ENCODE measurements around the gene TMEM178B. TPM values are rescaled to one million over a fixed set of nuclear protein-coding genes. Genes with fewer than 3 reads are reported as not detected.

The TMEM178B gene
- total RNA-seq, 1 experiment from 2014 or later: not detected

GRCh38 chr7:141461924-141462323, 388.1 kb downstream of the TMEM178B start:
- ChIA-PET POLR2A (ENCODE audit: unreplicated experiment) (no interaction called here), CTCF (no interaction called here)
- Histone ChIP-seq H3F3A (ENCODE audit: insufficient read depth, low read depth) (no peaks in the 10 kb centered on the region), H3K4me1 (replicated peaks; ENCODE audit: insufficient read depth) (no peaks in the 10 kb centered on the region), H3K27me3 (ENCODE audit: insufficient read depth, low read depth) (peaks cover 87% of the 10 kb centered on the region), H3K4me3 (no peak overlapping the region), H3K27ac (no peak overlapping the region), H3K9me3 (ENCODE audit: insufficient read depth, low read depth) (no peaks in the 10 kb centered on the region), H2AFZ (no peak overlapping the region), H3K9me2 (ENCODE audit: insufficient read depth) (no peaks in the 10 kb centered on the region), H3K36me3 (ENCODE audit: low read depth) (no peaks in the 10 kb centered on the region), H3K79me2 (ENCODE audit: low read depth) (no peaks in the 10 kb centered on the region), H4K20me1 (ENCODE audit: insufficient read depth) (no peaks in the 10 kb centered on the region), H3K4me2 (no peak overlapping the region)
- no TSS peak for BruUV-seq (replicated peaks)
- intact Hi-C loops (cut with micrococcal nuclease; ENCODE audit: unreplicated experiment): no loop called here
- no peak for TF ChIP-seq CTCF (conservative IDR thresholded peaks at IDR 0.05)
- no peak for TF ChIP-seq EZH2 (IDR thresholded peaks at IDR 0.05; ENCODE audit: low read depth)
- no peak for DNase-seq

DNA sequence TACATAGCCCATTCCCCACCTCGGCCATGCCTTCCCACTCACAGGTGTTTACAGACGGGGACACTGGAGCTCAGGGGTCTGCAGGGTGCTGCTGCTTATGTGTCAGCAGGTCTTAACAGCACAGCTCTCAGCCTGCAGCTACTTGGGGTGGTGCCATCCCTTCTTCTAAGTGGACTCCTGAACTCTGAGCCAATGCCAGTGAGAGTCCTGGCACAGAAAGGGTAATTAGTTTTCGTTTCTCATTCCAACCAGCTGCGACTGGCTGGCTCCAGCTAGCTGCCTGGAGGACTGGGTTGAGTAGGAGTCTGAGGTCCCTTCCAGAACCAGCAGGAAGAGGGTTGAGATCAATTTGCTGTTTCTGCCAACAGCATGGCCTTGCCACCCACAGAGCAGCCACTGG, 389.1 kb downstream of the TMEM178B start:
- H3K9me3 ChIP-seq (ENCODE audit: insufficient read depth, low read depth): no peaks in the 10 kb centered on the region
- no peaks in the 10 kb centered on the region for H3K36me3 ChIP-seq (ENCODE audit: low read depth)
- TF ChIP-seq CTCF (conservative IDR thresholded peaks at IDR 0.05): no peak
- ChIA-PET POLR2A (ENCODE audit: unreplicated experiment) (no interaction called here), CTCF (no interaction called here)
- no peak overlapping the region for H3K4me3 ChIP-seq
- no peaks in the 10 kb centered on the region for H4K20me1 ChIP-seq (ENCODE audit: insufficient read depth)
- DNase-seq: no peak
- H2AFZ ChIP-seq: no peak overlapping the region
- H3K27me3 ChIP-seq (ENCODE audit: insufficient read depth, low read depth): peaks cover 91% of the 10 kb centered on the region
- BruUV-seq (replicated peaks): no TSS peak
- intact Hi-C loops (cut with micrococcal nuclease; ENCODE audit: unreplicated experiment): no loop called here
- no peaks in the 10 kb centered on the region for H3K9me2 ChIP-seq (ENCODE audit: insufficient read depth)
- H3K4me1 ChIP-seq (replicated peaks; ENCODE audit: insufficient read depth): no peaks in the 10 kb centered on the region
- no peak overlapping the region for H3K27ac ChIP-seq
- H3F3A ChIP-seq (ENCODE audit: insufficient read depth, low read depth): no peaks in the 10 kb centered on the region
- H3K79me2 ChIP-seq (ENCODE audit: low read depth): no peaks in the 10 kb centered on the region
- H3K4me2 ChIP-seq: no peak overlapping the region

- H3K4me2 ChIP-seq: no peak overlapping the region
- H2AFZ ChIP-seq: no peak overlapping the region
- BruUV-seq (replicated peaks): no TSS peak
- POLR2A ChIA-PET (ENCODE audit: unreplicated experiment): no interaction called here
- H3K36me3 ChIP-seq (ENCODE audit: low read depth): no peaks in the 10 kb centered on the region
- no peaks in the 10 kb centered on the region for H3K79me2 ChIP-seq (ENCODE audit: low read depth)
- CTCF ChIA-PET: no interaction called here
- H3K27ac ChIP-seq: no peak overlapping the region
- TF ChIP-seq CTCF (conservative IDR thresholded peaks at IDR 0.05) (no peak), EZH2 (IDR thresholded peaks at IDR 0.05; ENCODE audit: low read depth) (no peak)
- H4K20me1 ChIP-seq (ENCODE audit: insufficient read depth): no peaks in the 10 kb centered on the region
- no peak for DNase-seq
- H3F3A ChIP-seq (ENCODE audit: insufficient read depth, low read depth): no peaks in the 10 kb centered on the region
- H3K4me1 ChIP-seq (replicated peaks; ENCODE audit: insufficient read depth): no peaks in the 10 kb centered on the region
- intact Hi-C loops (cut with micrococcal nuclease; ENCODE audit: unreplicated experiment): no loop called here
- no peak overlapping the region for H3K4me3 ChIP-seq
- no peaks in the 10 kb centered on the region for H3K9me3 ChIP-seq (ENCODE audit: insufficient read depth, low read depth)
- H3K27me3 ChIP-seq (ENCODE audit: insufficient read depth, low read depth): peaks cover 91% of the 10 kb centered on the region
- H3K9me2 ChIP-seq (ENCODE audit: insufficient read depth): no peaks in the 10 kb centered on the region
Measured at GRCh38 chr7:141463986-141464385, 390.1 kb downstream of the TMEM178B start.

All from PC-9 (cell line).